ENCODE results near the gene MICU2. TPM values are rescaled to one million over a fixed set of nuclear protein-coding genes. Genes with fewer than 3 reads are reported as not detected.

The MICU2 gene
- total and polyA plus RNA-seq, 2 donors (not counting 1 experiment from before 2014, with no cell fraction given): 43.3 to 43.9 TPM

GRCh38 chr13:21606251-21606650, 2.3 kb upstream of the MICU2 start:
- Histone ChIP-seq H3K79me2 (ENCODE audit: control insufficient read depth, insufficient read depth, low read length) (peaks cover 5% of the 10 kb centered on the region), H3K27ac (ENCODE audit: insufficient read depth, low read length) (no peak overlapping the region), H2AFZ (ENCODE audit: low read length) (no peak overlapping the region), H3K9ac (ENCODE audit: insufficient read depth, low read length) (no peak overlapping the region), H3K9me3 (ENCODE audit: control insufficient read depth, insufficient read depth, low read depth, low read length) (no peaks in the 10 kb centered on the region), H4K20me1 (ENCODE audit: control insufficient read depth, extremely low read depth, insufficient read depth, low read length) (no peaks in the 10 kb centered on the region), H3K4me1 (ENCODE audit: control insufficient read depth, extremely low read depth, insufficient read depth, low read length) (no peaks in the 10 kb centered on the region), H3K27me3 (ENCODE audit: control insufficient read depth, insufficient read depth, low read length) (no peaks in the 10 kb centered on the region), H3K36me3 (ENCODE audit: control insufficient read depth, insufficient read depth, low read length) (no peaks in the 10 kb centered on the region), H3K4me3 (replicated peaks in 1 of 4; ENCODE audit: control extremely low read depth in 1 of 4, insufficient read depth in 1 of 4, low read depth in 3 of 4, low read length in 4 of 4) (no peak overlapping the region), H3K4me2 (ENCODE audit: extremely low read depth, insufficient read depth, low read length) (no peak overlapping the region)
- TF ChIP-seq CTCF (conservative IDR thresholded peaks at IDR 0.05 in 1 of 2, IDR thresholded peaks at IDR 0.05 in 1 of 2; ENCODE audit: low read depth in 1 of 2, low read length in 2 of 2) (no peak), EZH2 (IDR thresholded peaks at IDR 0.05; ENCODE audit: low read length, missing control alignments) (no peak)
- DNase-seq (ENCODE audit: low read depth in 2 of 2): no peak

GRCh38 chr13:21596722-21597121, 7.2 kb downstream of the MICU2 start:
- Histone ChIP-seq H3K27ac (ENCODE audit: insufficient read depth, low read length) (no peak overlapping the region), H2AFZ (ENCODE audit: low read length) (no peak overlapping the region), H3K4me2 (ENCODE audit: extremely low read depth, insufficient read depth, low read length) (no peak overlapping the region), H3K4me3 (replicated peaks in 1 of 4; ENCODE audit: control extremely low read depth in 1 of 4, insufficient read depth in 1 of 4, low read depth in 3 of 4, low read length in 4 of 4) (no peak overlapping the region), H4K20me1 (ENCODE audit: control insufficient read depth, extremely low read depth, insufficient read depth, low read length) (no peaks in the 10 kb centered on the region), H3K79me2 (ENCODE audit: control insufficient read depth, insufficient read depth, low read length) (peaks cover 18% of the 10 kb centered on the region), H3K9ac (ENCODE audit: insufficient read depth, low read length) (no peak overlapping the region), H3K4me1 (ENCODE audit: control insufficient read depth, extremely low read depth, insufficient read depth, low read length) (no peaks in the 10 kb centered on the region), H3K27me3 (ENCODE audit: control insufficient read depth, insufficient read depth, low read length) (no peaks in the 10 kb centered on the region), H3K36me3 (ENCODE audit: control insufficient read depth, insufficient read depth, low read length) (no peaks in the 10 kb centered on the region), H3K9me3 (ENCODE audit: control insufficient read depth, insufficient read depth, low read depth, low read length) (no peaks in the 10 kb centered on the region)
- DNase-seq (ENCODE audit: low read depth in 2 of 2): no peak
- TF ChIP-seq CTCF (conservative IDR thresholded peaks at IDR 0.05 in 1 of 2, IDR thresholded peaks at IDR 0.05 in 1 of 2; ENCODE audit: low read depth in 1 of 2, low read length in 2 of 2) (no peak), EZH2 (IDR thresholded peaks at IDR 0.05; ENCODE audit: low read length, missing control alignments) (no peak)

GRCh38 chr13:21595546-21595822, 8.5 kb downstream of the MICU2 start:
- no peak overlapping the region for H3K4me2 ChIP-seq (ENCODE audit: extremely low read depth, insufficient read depth, low read length)
- no peak overlapping the region for H3K4me3 ChIP-seq (replicated peaks in 1 of 4; ENCODE audit: control extremely low read depth in 1 of 4, insufficient read depth in 1 of 4, low read depth in 3 of 4, low read length in 4 of 4)
- no peak for DNase-seq (ENCODE audit: low read depth in 2 of 2)
- no peaks in the 10 kb centered on the region for H3K27me3 ChIP-seq (ENCODE audit: control insufficient read depth, insufficient read depth, low read length)
- H4K20me1 ChIP-seq (ENCODE audit: control insufficient read depth, extremely low read depth, insufficient read depth, low read length): no peaks in the 10 kb centered on the region
- H2AFZ ChIP-seq (ENCODE audit: low read length): no peak overlapping the region
- no peak overlapping the region for H3K27ac ChIP-seq (ENCODE audit: insufficient read depth, low read length)
- no peaks in the 10 kb centered on the region for H3K36me3 ChIP-seq (ENCODE audit: control insufficient read depth, insufficient read depth, low read length)
- no peaks in the 10 kb centered on the region for H3K4me1 ChIP-seq (ENCODE audit: control insufficient read depth, extremely low read depth, insufficient read depth, low read length)
- no peaks in the 10 kb centered on the region for H3K9me3 ChIP-seq (ENCODE audit: control insufficient read depth, insufficient read depth, low read depth, low read length)
- no peak for TF ChIP-seq CTCF (conservative IDR thresholded peaks at IDR 0.05 in 1 of 2, IDR thresholded peaks at IDR 0.05 in 1 of 2; ENCODE audit: low read depth in 1 of 2, low read length in 2 of 2)
- TF ChIP-seq EZH2 (IDR thresholded peaks at IDR 0.05; ENCODE audit: low read length, missing control alignments): no peak
- H3K79me2 ChIP-seq (ENCODE audit: control insufficient read depth, insufficient read depth, low read length): peaks cover 17% of the 10 kb centered on the region
- no peak overlapping the region for H3K9ac ChIP-seq (ENCODE audit: insufficient read depth, low read length)

Measured in fibroblast of lung (primary cell).